ENCODE measurements around the gene CTU1. TPM values are rescaled to one million over a fixed set of nuclear protein-coding genes. Genes with fewer than 3 reads are reported as not detected.

Gene CTU1
- polyA plus RNA-seq, 4 donors = 2.6 to 4.6 (median 3.0) TPM

DNA sequence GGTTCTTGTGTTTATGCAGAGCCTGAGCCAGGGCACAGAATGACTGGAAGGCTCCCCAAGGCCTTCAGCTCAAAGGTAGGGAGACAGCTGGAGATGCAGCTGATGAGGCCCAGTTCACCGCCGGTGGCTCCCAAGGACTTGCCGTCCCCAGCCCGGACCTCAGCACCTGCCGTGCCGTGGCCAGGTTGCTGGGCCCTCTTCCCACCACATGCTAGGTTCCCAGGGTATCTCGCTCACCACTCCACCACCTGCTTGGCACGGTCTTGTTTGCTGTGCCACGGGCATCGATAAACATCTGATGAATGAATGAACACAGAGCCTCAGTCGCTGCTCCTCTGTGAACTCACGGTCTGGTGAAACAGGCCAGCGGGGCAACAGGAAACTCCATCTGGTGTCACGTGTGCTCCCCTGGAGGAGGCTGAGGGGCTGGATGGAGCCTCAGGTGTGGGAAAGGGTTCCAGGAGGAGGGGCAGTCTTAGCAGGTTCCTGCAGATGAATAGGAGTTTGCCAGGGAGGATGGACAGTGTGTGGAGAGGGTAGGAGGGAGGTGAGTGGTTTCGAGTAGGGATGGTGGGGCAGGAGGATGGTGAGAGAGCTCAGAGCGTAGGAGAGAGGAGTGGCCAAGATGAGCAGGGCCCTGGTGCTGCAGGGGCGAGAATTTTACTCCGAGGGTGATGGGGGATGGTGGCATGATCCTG lies 21.9 kb downstream of the CTU1 start:
- DNase-seq (ENCODE audit: low read depth in 4 of 4, low spot score in 3 of 4) = no peak

GRCh38 chr19:51084505-51084904 lies 23.7 kb downstream of the CTU1 start:
- DNase-seq (ENCODE audit: low read depth in 4 of 4, low spot score in 3 of 4) = no peak

DNA sequence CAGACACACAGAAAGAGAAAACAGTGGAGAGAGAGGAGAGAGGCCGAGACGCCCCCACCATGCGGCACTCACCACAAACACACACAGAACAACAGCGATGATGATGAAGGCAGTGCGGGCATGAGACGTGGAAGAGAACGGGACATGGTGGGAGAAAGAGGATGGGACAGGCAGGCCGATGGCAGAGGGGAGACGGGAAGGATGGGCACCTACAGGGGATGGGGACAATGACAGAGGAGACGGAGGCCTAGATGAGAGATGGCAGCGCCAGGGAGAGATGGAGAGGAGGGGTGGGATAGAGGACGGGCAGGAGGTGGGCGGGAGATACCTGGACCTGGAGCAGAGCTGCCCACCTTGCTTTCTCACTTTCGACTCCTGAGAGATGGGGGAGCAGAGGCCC lies 24.4 kb downstream of the CTU1 start:
- DNase-seq (ENCODE audit: low read depth in 4 of 4, low spot score in 3 of 4) = no peak

DNA sequence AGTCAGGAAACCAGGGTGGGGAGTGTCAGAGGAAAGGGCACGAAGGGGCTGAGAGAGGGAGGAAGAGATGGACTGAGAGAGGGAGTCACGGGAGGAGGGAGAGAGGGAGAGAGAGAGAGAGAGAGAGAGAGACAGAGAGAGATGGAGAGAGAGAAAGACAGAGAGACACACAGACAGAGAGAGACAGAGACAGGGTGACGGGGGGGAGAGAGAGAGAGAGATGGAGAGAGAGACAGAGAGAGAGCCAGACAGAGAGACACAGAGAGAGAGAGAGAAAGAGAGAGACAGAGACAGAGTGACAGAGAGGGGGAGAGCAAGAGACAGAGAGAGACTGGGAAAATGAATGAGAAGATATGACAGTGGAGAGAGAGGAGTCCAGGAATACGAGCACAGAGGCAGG lies 25.0 kb downstream of the CTU1 start:
- no peak for DNase-seq (ENCODE audit: low read depth in 4 of 4, low spot score in 3 of 4)

- no peak for DNase-seq (ENCODE audit: low read depth in 4 of 4, low spot score in 3 of 4)
Observed at GRCh38 chr19:51082611-51083010, 25.6 kb downstream of the CTU1 start, which contains the start of gene KLK14. Gene KLK14, minus strand, starts transcription at chr19:51082887. Its CDS starts 273 bp downstream, at chr19:51082614.

- DNase-seq (ENCODE audit: low read depth in 4 of 4, low spot score in 3 of 4) = no peak
Observed at GRCh38 chr19:51081476-51081875, 26.7 kb downstream of the CTU1 start.

GRCh38 chr19:51079481-51080110 lies 28.6 kb downstream of the CTU1 start:
- no peak for DNase-seq (ENCODE audit: low read depth in 4 of 4, low spot score in 3 of 4)

- no peak for DNase-seq (ENCODE audit: low read depth in 4 of 4, low spot score in 3 of 4)
Observed at GRCh38 chr19:51078731-51079130, 29.5 kb downstream of the CTU1 start.

DNA sequence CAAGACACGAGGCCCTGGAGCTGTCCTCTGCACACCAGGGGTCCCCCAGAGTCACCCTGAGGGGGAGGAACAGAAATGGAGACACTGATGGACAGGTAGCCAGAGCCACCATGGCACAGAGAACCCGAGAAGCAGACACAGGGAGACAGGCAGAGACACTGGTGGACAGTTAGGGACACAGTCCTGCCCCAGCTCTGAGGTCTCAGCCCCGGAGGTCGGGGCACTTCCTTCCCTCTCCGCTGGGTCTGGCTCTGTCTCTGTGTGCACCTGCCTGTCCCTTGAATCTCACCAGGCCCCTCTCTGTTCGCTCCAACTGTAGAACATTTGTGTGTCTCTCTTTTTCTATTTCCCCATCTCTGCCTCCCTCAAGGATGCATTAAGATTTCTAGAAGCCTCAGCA lies 30.1 kb downstream of the CTU1 start:
- no peak for DNase-seq (ENCODE audit: low read depth in 4 of 4, low spot score in 3 of 4)

GRCh38 chr19:51076631-51077213 lies 31.5 kb downstream of the CTU1 start:
- no peak for DNase-seq (ENCODE audit: low read depth in 4 of 4, low spot score in 3 of 4)

DNA sequence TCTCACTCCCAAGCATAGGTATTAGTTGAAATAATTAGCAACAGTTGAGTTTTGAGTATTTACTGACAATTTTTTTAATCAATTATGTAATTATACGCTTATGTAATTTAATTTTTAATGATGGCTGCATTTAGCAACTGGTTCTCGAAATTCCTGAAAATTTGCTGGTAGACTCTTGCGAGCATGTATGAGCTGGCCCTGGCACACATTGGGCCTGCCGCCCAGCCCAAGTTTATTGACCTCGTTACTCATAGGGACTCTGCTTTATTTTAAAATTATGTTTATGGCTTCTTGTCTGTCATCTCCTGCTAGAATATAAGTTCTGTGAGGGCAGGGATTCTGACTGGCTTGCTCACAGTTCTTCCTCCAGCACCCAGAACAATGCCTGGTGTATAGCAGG lies 32.2 kb downstream of the CTU1 start:
- no peak for DNase-seq (ENCODE audit: low read depth in 4 of 4, low spot score in 3 of 4)

DNA sequence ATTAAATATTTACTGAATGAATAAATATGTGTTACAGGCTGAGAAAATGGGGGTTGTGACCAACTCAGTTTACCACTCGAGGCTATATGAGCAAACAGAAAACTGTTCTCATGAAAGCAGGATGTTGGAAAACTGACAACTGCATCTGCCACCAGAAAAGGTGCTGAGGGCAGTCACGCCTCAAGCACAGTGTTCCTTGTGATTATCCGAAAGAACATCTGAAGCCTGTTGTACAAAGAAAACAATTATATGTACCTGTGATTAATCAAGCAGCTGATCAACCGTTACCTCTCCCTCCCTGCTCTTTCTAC lies 37.2 kb downstream of the CTU1 start:
- no peak for DNase-seq (ENCODE audit: low read depth in 4 of 4, low spot score in 3 of 4)

DNA sequence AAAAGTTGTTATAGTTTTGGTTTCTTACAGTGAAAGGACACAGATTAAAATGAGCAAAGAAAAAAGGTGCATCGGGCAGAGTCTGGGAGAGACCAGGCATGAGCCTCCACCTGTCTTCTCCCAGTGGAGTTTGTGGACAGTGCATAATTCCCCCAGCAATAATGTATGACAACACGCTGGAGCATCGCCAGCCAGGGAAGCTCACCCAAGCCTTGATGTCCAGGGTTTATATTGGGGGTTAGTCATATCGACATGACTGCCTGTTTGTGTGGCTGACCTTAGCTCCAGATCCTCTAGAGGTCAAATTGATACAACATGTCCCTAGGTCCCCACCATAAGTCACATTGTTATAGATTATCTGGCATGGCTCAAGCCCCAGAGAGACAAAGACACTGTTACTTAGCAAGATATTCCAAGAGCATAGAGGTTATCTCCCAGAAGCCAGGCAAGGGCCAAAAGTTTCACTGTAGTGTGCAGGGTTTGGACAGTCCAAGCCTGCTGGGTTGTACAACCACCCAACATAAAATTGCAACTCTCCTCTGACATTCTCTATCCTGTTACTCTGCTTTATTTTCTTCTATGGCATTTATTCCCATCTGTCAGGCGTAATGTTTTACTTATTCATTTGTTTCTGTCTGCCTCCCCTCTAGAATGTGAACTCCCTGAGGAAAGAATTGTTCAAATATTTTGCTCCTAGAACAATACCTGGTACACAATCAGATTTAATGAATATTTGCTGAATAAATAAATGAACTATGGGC lies 37.7 kb downstream of the CTU1 start:
- DNase-seq (ENCODE audit: low read depth in 4 of 4, low spot score in 3 of 4) = no peak

GRCh38 chr19:51066393-51067186 lies 41.6 kb downstream of the CTU1 start:
- no peak for DNase-seq (ENCODE audit: low read depth in 4 of 4, low spot score in 3 of 4)

- DNase-seq (ENCODE audit: low read depth in 4 of 4, low spot score in 3 of 4) = no peak
Observed at GRCh38 chr19:51065221-51065960, 42.8 kb downstream of the CTU1 start.

DNA sequence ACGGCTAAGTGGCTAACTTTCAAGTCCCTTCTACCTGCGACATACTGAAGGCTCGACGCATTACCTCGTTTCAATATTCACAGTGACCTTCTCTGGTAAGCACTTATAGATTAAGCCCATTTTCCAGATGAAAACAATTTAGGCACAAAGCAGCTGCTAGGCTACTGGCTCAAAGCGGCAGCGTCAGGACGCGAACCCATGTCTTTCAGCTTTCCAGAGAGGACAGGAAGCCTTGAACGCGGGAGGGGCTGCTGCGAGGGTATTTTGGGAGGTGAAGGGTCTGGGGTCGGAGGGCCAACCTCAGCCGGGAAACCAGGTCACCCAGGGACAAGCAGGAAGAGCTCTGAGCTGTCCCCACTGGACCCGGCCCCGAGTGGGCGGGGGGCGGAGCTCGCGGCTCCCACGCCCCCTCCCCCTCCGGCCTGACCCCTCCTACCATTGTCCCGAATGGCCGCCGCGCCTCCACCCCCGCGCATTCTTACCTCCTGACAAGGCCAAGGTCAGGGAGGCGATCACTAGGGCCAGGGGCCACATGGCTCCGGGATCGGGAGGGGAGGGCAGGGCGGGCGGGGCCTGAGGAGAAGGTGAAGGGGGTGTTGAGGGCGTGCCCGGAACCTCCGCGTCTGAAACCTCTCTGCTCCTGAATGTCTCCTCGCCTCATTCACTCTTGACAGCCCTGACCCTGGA lies 43.5 kb downstream of the CTU1 start, which contains the start of gene KLK13:
KLK13 (minus strand) TSS at position 559 of the 687 bp plus-strand sequence; CDS start at position 534, 25 bp downstream.
- no peak for DNase-seq (ENCODE audit: low read depth in 4 of 4, low spot score in 3 of 4)

DNA sequence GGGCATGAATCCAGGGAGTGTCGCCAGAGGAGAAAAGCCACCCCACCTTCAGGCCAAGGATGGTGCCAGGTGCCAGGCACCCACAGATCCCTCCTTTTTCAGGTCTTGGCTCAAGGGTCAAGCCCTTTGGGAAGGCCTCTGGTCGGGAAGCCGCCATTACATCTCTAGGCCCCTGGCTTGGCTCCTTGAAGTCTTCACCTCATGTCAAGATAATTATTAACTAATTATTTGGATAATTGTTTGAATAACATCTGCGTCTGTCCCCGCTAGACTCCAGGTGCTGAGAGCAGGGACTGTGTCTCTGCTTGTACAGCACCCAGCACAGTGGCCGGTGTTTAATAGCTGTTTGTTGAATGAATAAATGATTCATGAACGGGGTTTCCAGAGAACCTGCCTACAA lies 44.5 kb downstream of the CTU1 start:
- DNase-seq (ENCODE audit: low read depth in 4 of 4, low spot score in 3 of 4) = no peak

DNA sequence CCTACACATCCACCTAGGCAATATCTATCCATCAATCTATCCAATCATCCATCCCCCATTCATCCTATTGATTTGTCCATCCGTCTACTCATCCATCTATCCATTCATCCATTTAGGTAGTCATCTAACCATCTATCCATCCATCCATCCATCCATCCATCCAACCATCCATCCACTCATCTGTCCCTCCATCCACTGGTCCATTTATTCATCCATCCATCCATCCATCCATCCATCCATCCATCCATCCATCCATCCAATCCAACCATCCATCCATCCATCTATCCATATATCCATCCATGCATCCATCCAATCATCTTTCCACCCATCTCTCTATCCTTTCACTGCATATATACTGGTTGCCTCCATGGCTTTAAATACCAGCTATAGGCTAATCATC lies 47.2 kb downstream of the CTU1 start:
- no peak for DNase-seq (ENCODE audit: low read depth in 4 of 4, low spot score in 3 of 4)

DNA sequence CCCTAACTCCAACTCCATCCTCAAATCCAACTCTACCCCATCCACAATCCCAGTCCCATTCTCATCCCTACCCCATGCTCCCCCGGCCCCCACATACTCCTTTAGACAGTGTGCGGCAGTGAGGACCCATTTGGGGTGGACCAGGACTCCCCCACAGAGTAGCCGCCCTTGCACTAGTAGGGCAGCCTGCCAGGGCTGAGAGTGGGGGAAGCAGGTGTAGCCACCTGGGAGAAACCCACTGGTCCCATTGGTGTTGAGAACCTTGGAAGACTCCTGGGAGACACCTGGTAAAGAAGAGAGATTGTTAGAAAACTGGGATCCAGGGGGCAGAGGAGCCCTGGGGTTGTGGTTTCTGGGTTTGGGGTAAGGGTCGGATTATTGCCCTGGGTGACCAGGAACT lies 47.9 kb downstream of the CTU1 start:
- no peak for DNase-seq (ENCODE audit: low read depth in 4 of 4, low spot score in 3 of 4)
